ENCODE results near the gene ADAM12.
"Not testable (repeated sequence)": the region's sequence is repeated elsewhere in the genome, so short reads cannot be mapped to it uniquely, and the experiment has no call there.

The ADAM12 gene

DNA sequence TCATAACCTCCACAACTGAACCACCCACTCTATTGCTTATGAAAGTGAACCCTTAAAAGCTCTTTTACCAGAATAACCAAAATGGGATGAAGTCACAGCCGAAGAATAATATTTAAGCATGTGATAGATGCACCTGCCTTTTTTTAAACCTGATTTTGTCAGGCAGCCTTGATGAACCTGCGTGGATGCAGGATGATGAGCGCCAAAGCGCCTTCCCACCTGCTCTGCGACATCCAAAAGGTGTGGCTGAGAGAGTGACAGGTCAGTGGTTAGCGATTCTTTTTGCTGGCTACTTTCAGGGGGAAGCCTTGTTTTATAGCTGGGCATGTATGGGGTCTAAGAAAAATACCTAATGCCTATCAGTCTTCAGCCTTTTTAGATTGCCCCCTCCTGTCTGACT is 334.1 kb downstream of the ADAM12 start:
- no peak for FAIRE-seq

DNA sequence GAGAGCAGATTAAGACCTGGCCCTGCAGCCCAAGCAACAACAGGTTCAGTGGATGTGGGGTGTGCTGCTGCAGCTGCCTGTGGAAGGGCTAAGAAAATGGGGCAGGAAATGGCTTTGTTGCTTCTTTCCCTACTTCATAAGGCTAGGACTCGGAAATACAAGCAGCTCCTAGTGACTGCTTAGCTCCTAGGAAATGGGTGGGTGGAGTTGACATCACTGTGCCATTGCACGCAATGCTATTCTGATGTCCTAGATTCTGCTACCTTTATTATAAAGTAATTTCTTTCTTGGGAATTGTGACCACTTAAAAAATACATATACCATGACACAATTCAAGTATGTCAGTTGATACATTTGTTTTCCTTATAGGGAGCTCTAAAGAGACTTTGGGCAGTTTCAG is 336.1 kb downstream of the ADAM12 start:
- FAIRE-seq (no peak), DNase-seq (ENCODE audit: insufficient read length, low spot score) (no peak)
- TF ChIP-seq POLR2AphosphoS5 (IDR thresholded peaks at IDR 0.05; ENCODE audit: low read depth, low read length) (no peak), POU2F2 (IDR thresholded peaks at IDR 0.05; ENCODE audit: low read depth, low read length) (no peak), PAX5 (IDR thresholded peaks at IDR 0.05; ENCODE audit: insufficient read depth, low read length, severe bottlenecking) (no peak), SPI1 (IDR thresholded peaks at IDR 0.05; ENCODE audit: low read depth, low read length) (no peak), TAF1 (IDR thresholded peaks at IDR 0.05; ENCODE audit: low read depth, low read length) (no peak), POLR2A (IDR thresholded peaks at IDR 0.05; ENCODE audit: low read depth, low read length) (no peak)

More for the DNA sequence above, 334.1 kb downstream of the ADAM12 start:
- no peak for DNase-seq (ENCODE audit: insufficient read length, low spot score)
- TF ChIP-seq POLR2AphosphoS5 (IDR thresholded peaks at IDR 0.05; ENCODE audit: low read depth, low read length) (no peak), PAX5 (IDR thresholded peaks at IDR 0.05; ENCODE audit: insufficient read depth, low read length, severe bottlenecking) (no peak), POU2F2 (IDR thresholded peaks at IDR 0.05; ENCODE audit: low read depth, low read length) (no peak), TAF1 (IDR thresholded peaks at IDR 0.05; ENCODE audit: low read depth, low read length) (no peak), POLR2A (IDR thresholded peaks at IDR 0.05; ENCODE audit: low read depth, low read length) (no peak), SPI1 (IDR thresholded peaks at IDR 0.05; ENCODE audit: low read depth, low read length) (no peak)

DNA sequence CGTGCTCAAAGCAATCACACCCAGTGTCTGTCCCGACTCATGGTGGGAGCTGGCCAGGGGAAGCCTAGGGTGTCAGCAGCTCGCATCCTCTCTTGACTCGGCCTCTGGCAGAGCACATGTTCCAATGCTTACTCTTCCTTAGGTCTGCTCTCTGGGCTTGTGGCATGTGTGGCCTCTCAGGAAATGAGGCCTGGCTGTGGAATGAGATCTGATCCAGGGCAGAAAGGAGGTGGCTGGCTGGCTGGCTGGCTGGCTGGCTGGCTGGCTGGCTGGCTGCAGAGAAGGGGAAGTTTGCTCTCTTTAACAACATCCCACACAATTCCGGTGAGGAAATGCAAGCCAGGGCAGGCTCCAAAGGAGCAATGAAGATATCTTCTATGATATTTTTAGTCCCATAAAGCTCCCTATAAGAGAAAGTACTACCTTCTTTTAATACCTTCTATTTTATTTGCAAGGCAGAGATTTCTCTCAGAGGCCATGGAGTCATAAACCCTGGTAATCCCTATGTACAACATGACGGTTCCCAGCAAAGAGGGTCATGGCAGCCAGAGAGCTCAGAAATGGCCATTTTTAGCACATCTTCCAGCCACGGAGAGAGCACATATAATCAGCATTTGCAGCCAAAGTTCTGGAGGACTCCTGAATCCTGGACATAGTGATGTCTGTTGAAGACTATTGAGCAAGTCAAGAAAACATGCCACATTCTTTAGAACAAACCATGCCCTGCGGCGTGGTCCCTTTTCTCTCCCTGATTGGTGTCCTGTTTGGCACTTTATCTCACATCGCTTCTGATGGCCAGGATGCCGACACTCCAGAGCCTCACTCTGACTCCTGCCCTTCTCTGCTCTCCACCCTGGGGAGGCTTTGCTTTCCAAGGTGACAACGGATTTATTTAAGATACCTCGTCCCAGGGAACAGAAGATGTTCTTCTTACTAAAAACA is 338.2 kb downstream of the ADAM12 start:
- FAIRE-seq (no peak), DNase-seq (ENCODE audit: insufficient read length, low spot score) (no peak)

DNA sequence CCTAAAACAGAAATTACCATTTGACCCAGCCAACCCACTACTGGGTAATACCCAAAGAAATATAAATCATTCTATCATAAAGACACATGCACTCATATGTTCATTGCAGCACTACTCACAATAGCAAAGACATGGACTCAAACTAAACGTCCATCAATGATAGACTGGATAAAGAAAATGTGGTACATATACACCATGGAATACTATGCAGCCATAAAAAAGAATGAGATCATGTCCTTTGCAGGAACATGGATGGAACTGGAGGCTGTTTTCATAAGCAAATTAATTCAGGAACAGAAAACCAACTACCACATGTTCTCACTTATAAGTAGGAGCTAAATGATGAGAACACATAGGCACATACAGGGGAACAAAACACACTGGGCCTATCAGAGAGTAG is 340.5 kb downstream of the ADAM12 start:
- not testable (repeated sequence) for FAIRE-seq; DNase-seq (ENCODE audit: insufficient read length, low spot score)

More for the DNA sequence above, 338.2 kb downstream of the ADAM12 start:
- no peak for TF ChIP-seq SPI1 (IDR thresholded peaks at IDR 0.05; ENCODE audit: low read depth, low read length)
- no peak for TF ChIP-seq PAX5 (IDR thresholded peaks at IDR 0.05; ENCODE audit: insufficient read depth, low read length, severe bottlenecking)
- TF ChIP-seq TAF1 (IDR thresholded peaks at IDR 0.05; ENCODE audit: low read depth, low read length), result no peak
- TF ChIP-seq POLR2AphosphoS5 (IDR thresholded peaks at IDR 0.05; ENCODE audit: low read depth, low read length), result no peak
- no peak for TF ChIP-seq POLR2A (IDR thresholded peaks at IDR 0.05; ENCODE audit: low read depth, low read length)
- no peak for TF ChIP-seq POU2F2 (IDR thresholded peaks at IDR 0.05; ENCODE audit: low read depth, low read length)

- no peak for DNase-seq (ENCODE audit: insufficient read length, low spot score)
- no peak for FAIRE-seq
- TF ChIP-seq POLR2AphosphoS5 (IDR thresholded peaks at IDR 0.05; ENCODE audit: low read depth, low read length) (no peak), TAF1 (IDR thresholded peaks at IDR 0.05; ENCODE audit: low read depth, low read length) (no peak), SPI1 (IDR thresholded peaks at IDR 0.05; ENCODE audit: low read depth, low read length) (no peak), POU2F2 (IDR thresholded peaks at IDR 0.05; ENCODE audit: low read depth, low read length) (no peak), POLR2A (IDR thresholded peaks at IDR 0.05; ENCODE audit: low read depth, low read length) (no peak), PAX5 (IDR thresholded peaks at IDR 0.05; ENCODE audit: insufficient read depth, low read length, severe bottlenecking) (no peak)
These were observed 341.4 kb downstream of the ADAM12 start for GRCh38 chr10:126046831-126047230.

DNA sequence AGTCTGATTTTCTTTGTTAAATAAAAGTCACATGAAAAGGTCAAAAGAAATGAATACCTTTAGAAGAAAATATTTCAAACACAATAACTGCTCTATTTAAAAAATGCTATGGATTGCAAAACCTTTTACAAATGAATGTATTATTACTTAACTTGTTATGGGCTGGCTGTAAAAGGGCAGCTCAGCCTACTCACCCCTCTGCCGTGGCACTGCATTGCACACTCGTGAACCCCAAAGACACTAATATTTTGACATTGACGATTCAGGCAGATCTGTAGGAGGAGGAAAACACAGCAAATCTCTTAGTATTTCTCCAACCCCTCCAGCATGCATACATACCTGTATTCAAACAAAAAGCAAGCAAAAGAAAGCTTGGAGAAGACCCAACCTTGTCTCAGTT is 342.4 kb downstream of the ADAM12 start:
- FAIRE-seq (no peak), DNase-seq (ENCODE audit: insufficient read length, low spot score) (no peak)
- TF ChIP-seq TAF1 (IDR thresholded peaks at IDR 0.05; ENCODE audit: low read depth, low read length), result no peak
- TF ChIP-seq POLR2AphosphoS5 (IDR thresholded peaks at IDR 0.05; ENCODE audit: low read depth, low read length), result no peak
- TF ChIP-seq SPI1 (IDR thresholded peaks at IDR 0.05; ENCODE audit: low read depth, low read length), result no peak
- TF ChIP-seq POU2F2 (IDR thresholded peaks at IDR 0.05; ENCODE audit: low read depth, low read length), result no peak
- no peak for TF ChIP-seq POLR2A (IDR thresholded peaks at IDR 0.05; ENCODE audit: low read depth, low read length)
- TF ChIP-seq PAX5 (IDR thresholded peaks at IDR 0.05; ENCODE audit: insufficient read depth, low read length, severe bottlenecking), result no peak

DNA sequence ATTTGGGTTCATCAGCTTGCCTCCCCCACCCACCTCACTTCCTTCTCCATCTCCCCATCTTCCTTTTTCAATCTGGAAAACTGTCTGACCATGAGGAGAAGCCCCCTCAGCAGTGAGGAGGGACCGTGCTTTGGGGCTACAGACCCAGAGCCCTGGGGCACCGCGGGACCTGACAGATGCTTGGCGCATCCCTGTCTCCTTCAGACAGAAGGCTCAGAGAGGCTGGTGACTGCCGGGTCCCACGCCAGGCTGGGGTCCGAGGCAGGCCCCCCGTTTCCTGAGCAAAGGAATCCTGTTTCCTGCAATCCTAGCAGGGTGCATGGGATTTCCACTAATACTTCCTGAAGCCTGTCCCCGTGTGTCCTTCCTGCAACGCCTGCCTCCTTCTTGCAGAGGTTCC is 344.9 kb downstream of the ADAM12 start:
- FAIRE-seq (no peak), DNase-seq (ENCODE audit: insufficient read length, low spot score) (no peak)
- no peak for TF ChIP-seq TAF1 (IDR thresholded peaks at IDR 0.05; ENCODE audit: low read depth, low read length)
- TF ChIP-seq POLR2AphosphoS5 (IDR thresholded peaks at IDR 0.05; ENCODE audit: low read depth, low read length), result no peak
- no peak for TF ChIP-seq PAX5 (IDR thresholded peaks at IDR 0.05; ENCODE audit: insufficient read depth, low read length, severe bottlenecking)
- no peak for TF ChIP-seq POU2F2 (IDR thresholded peaks at IDR 0.05; ENCODE audit: low read depth, low read length)
- no peak for TF ChIP-seq POLR2A (IDR thresholded peaks at IDR 0.05; ENCODE audit: low read depth, low read length)

DNA sequence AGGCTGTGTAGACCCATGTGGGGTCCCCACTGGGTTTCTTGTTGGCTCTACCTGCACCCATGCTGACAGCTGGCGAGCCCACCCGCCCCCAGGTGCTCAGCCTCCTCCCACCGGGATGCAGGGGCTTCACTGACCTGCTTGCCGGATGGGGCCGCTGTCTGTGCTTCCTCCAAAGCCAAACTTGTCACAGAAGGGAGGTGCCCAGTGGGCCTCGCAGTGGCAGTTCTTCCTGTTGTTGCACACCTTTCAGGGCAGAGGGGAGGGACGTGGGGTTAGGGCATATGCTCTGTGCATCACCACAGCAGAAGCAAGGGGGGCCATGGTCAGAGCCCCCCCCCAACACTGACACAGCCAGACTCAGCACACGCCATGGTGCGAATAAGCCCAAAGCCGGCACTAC is 345.4 kb downstream of the ADAM12 start:
- no peak for DNase-seq (ENCODE audit: insufficient read length, low spot score)
- no peak for TF ChIP-seq POLR2A (IDR thresholded peaks at IDR 0.05; ENCODE audit: low read depth, low read length)
- no peak for TF ChIP-seq SPI1 (IDR thresholded peaks at IDR 0.05; ENCODE audit: low read depth, low read length)
- no peak for TF ChIP-seq POLR2AphosphoS5 (IDR thresholded peaks at IDR 0.05; ENCODE audit: low read depth, low read length)
- no peak for TF ChIP-seq PAX5 (IDR thresholded peaks at IDR 0.05; ENCODE audit: insufficient read depth, low read length, severe bottlenecking)
- TF ChIP-seq TAF1 (IDR thresholded peaks at IDR 0.05; ENCODE audit: low read depth, low read length), result no peak
- no peak for TF ChIP-seq POU2F2 (IDR thresholded peaks at IDR 0.05; ENCODE audit: low read depth, low read length)
- FAIRE-seq, result no peak

GRCh38 chr10:126042354-126042753 is 345.9 kb downstream of the ADAM12 start:
- no peak for TF ChIP-seq POU2F2 (IDR thresholded peaks at IDR 0.05; ENCODE audit: low read depth, low read length)
- TF ChIP-seq PAX5 (IDR thresholded peaks at IDR 0.05; ENCODE audit: insufficient read depth, low read length, severe bottlenecking), result no peak
- TF ChIP-seq POLR2A (IDR thresholded peaks at IDR 0.05; ENCODE audit: low read depth, low read length), result no peak
- no peak for TF ChIP-seq SPI1 (IDR thresholded peaks at IDR 0.05; ENCODE audit: low read depth, low read length)
- TF ChIP-seq TAF1 (IDR thresholded peaks at IDR 0.05; ENCODE audit: low read depth, low read length), result no peak
- TF ChIP-seq POLR2AphosphoS5 (IDR thresholded peaks at IDR 0.05; ENCODE audit: low read depth, low read length), result no peak
- DNase-seq (ENCODE audit: insufficient read length, low spot score), result no peak
- no peak for FAIRE-seq

Measured in GM12891 (cell line).